Mesenchymal stem cell (in vitro differentiated cells and primary cell): ENCODE measurements around the gene PLXND1.
A peak's percentile ranks its signal among the peaks of the same experiment; 100 is the strongest.

Source experiments
- DNase-seq: peaks from one replicate; pipeline ENCODE4 v3.0.0-alpha.2; 2013
- H2AFZ ChIP-seq: one replicate; pipeline ENCODE4 v1.6.1; 2013; ENCODE audit warnings: low read depth, mild to moderate bottlenecking, control low read depth, inconsistent platforms, low read length, moderate library complexity
- H2AK5ac ChIP-seq: 2 replicates; pipeline ENCODE4 v1.6.1; 2013; ENCODE audit warnings: low read length, moderate library complexity, mild to moderate bottlenecking, inconsistent platforms; ENCODE audit not compliant: severe bottlenecking
- H2BK120ac ChIP-seq: one replicate; pipeline ENCODE4 v1.6.1; 2013; ENCODE audit warnings: low read depth, mild to moderate bottlenecking, inconsistent platforms, low read length, moderate library complexity
- H2BK12ac ChIP-seq, 2 experiments: one replicate each; pipeline ENCODE4 v1.6.1; 2013; ENCODE audit warnings: inconsistent platforms in 2 of 2, low read length in 2 of 2, mild to moderate bottlenecking in 2 of 2, moderate library complexity in 2 of 2, control low read depth in 1 of 2
- H2BK15ac ChIP-seq: one replicate; pipeline ENCODE4 v1.6.1; 2013; ENCODE audit warnings: mild to moderate bottlenecking, low read depth, inconsistent platforms; ENCODE audit not compliant: poor library complexity, severe bottlenecking
- H2BK5ac ChIP-seq: 2 replicates; pipeline ENCODE4 v1.6.1; 2013; ENCODE audit warnings: low read depth, mild to moderate bottlenecking, low read length, control low read depth, inconsistent platforms; ENCODE audit not compliant: poor library complexity, severe bottlenecking
- H3K14ac ChIP-seq, 2 experiments: one replicate each; pipeline ENCODE4 v1.6.1; 2013; ENCODE audit warnings: inconsistent platforms in 2 of 2, low read length in 2 of 2, control low read depth in 1 of 2, mild to moderate bottlenecking in 1 of 2, moderate library complexity in 1 of 2
- H3K18ac ChIP-seq, 2 experiments: one replicate each; pipeline ENCODE4 v1.6.1; 2013; ENCODE audit warnings: inconsistent platforms in 2 of 2, low read length in 2 of 2, control low read depth in 1 of 2, low read depth in 1 of 2, mild to moderate bottlenecking in 1 of 2
- H3K23ac ChIP-seq, 2 experiments: one replicate each; pipeline ENCODE4 v1.6.1; 2013; ENCODE audit warnings: inconsistent platforms in 2 of 2, low read length in 2 of 2, mild to moderate bottlenecking in 2 of 2, moderate library complexity in 2 of 2, control low read depth in 1 of 2
- H3K27ac ChIP-seq: 2 replicates; pipeline ENCODE4 v1.5.1; 2013; ENCODE audit warnings: mild to moderate bottlenecking, moderate library complexity, low read length, control low read depth, inconsistent platforms; ENCODE audit not compliant: poor library complexity, severe bottlenecking
- H3K27me3 ChIP-seq, 2 experiments: 2 replicates each; pipeline versions ENCODE4 v1.6.1 to v1.7.0; 2013; ENCODE audit warnings: low read length in 2 of 2, mild to moderate bottlenecking in 2 of 2, moderate library complexity in 2 of 2, control low read depth in 1 of 2, inconsistent platforms in 1 of 2; ENCODE audit not compliant: control insufficient read depth in 1 of 2, insufficient read depth in 1 of 2
- H3K36me3 ChIP-seq, 2 experiments: 2 replicates each; pipeline versions ENCODE4 v1.6.1 to v1.7.0; 2013; ENCODE audit warnings: low read length in 2 of 2, control low read depth in 1 of 2, inconsistent platforms in 1 of 2, low read depth in 1 of 2, mild to moderate bottlenecking in 1 of 2; ENCODE audit not compliant: insufficient read depth in 2 of 2, control insufficient read depth in 1 of 2
- H3K4ac ChIP-seq, 2 experiments: one replicate each; pipeline ENCODE4 v1.6.1; 2013; ENCODE audit warnings: inconsistent platforms in 2 of 2, low read length in 2 of 2, mild to moderate bottlenecking in 2 of 2, moderate library complexity in 2 of 2, control low read depth in 1 of 2, low read depth in 1 of 2
- H3K4me1 ChIP-seq: 2 replicates; pipeline ENCODE4 v1.6.1; 2013; ENCODE audit warnings: low read depth, low read length, control low read depth; ENCODE audit not compliant: control insufficient read depth, insufficient read depth
- H3K4me2 ChIP-seq: 2 replicates; pipeline ENCODE4 v1.6.1; 2013; ENCODE audit warnings: low read length, mild to moderate bottlenecking, inconsistent platforms; ENCODE audit not compliant: poor library complexity, severe bottlenecking
- H3K4me3 ChIP-seq, 2 experiments: 2 replicates each; pipeline versions ENCODE4 v1.5.1 to v1.7.0; 2013; ENCODE audit warnings: low read length in 2 of 2, mild to moderate bottlenecking in 2 of 2, control low read depth in 1 of 2, low read depth in 1 of 2; ENCODE audit not compliant: insufficient read depth in 1 of 2
- H3K79me1 ChIP-seq: replicated peaks from 2 replicates; pipeline ENCODE4 v1.6.1; 2013; ENCODE audit warnings: mild to moderate bottlenecking, control low read depth, low read length, inconsistent platforms; ENCODE audit not compliant: poor library complexity, severe bottlenecking
- H3K9ac ChIP-seq: 2 replicates; pipeline ENCODE4 v1.7.0; 2013; ENCODE audit warnings: mild to moderate bottlenecking, low read length, moderate library complexity
- H3K9me3 ChIP-seq: 2 replicates; pipeline ENCODE4 v1.7.0; 2013; ENCODE audit warnings: mild to moderate bottlenecking, low read length; ENCODE audit not compliant: control insufficient read depth
- H4K8ac ChIP-seq: one replicate; pipeline ENCODE4 v1.6.1; 2013; ENCODE audit warnings: inconsistent platforms, mild to moderate bottlenecking, low read length, moderate library complexity
- H4K91ac ChIP-seq: one replicate; pipeline ENCODE4 v1.6.1; 2013; ENCODE audit warnings: mild to moderate bottlenecking, low read length, inconsistent platforms
- WGBS: methylation state at CpG from one replicate; pipeline ENCODE4 v1.1.7; 2013; ENCODE audit warnings: mixed read lengths; 5-methylcytosine and 5-hydroxymethylcytosine counted together

PLXND1 gene

GRCh38 chr3:129628169-129628522 lies 21.7 kb upstream of the PLXND1 start:
- Histone ChIP-seq H3K9me3 (no peaks in the 10 kb centered on the region), H3K18ac (peak overlapping the region in 1 of 2 experiments; percentile 55), H3K4ac (peak overlapping the region in 1 of 2 experiments; percentile 12), H3K4me2 (peak overlapping the region; percentile 70), H3K4me3 (peak overlapping the region in 1 of 2 experiments; percentile 72), H3K79me1 (no peaks in the 10 kb centered on the region), H2BK12ac (no peak overlapping the region), H2AFZ (no peak overlapping the region), H3K14ac (no peak overlapping the region), H3K9ac (peak overlapping the region; percentile 89), H3K27me3 (no peaks in the 10 kb centered on the region), H3K4me1 (peaks cover 35% of the 10 kb centered on the region), H3K23ac (no peak overlapping the region), H4K8ac (peak overlapping the region; percentile 78), H3K36me3 (no peaks in the 10 kb centered on the region), H2BK5ac (no peak overlapping the region), H2BK120ac (no peak overlapping the region), H4K91ac (no peak overlapping the region), H2AK5ac (no peak overlapping the region), H2BK15ac (no peak overlapping the region), H3K27ac (peak overlapping the region; percentile 77)
- WGBS: 10% methylated on average over 6 of the region's 9 CpGs
- no peak for DNase-seq

- H2BK120ac ChIP-seq: peak overlapping the region; percentile 86
- no peaks in the 10 kb centered on the region for H3K9me3 ChIP-seq
- H2BK12ac ChIP-seq: peak overlapping the region; percentile 6 to 95
- no peak overlapping the region for H3K14ac ChIP-seq
- peak overlapping the region; percentile 81 for H3K27ac ChIP-seq
- H2AFZ ChIP-seq: peak overlapping the region; percentile 8
- peak overlapping the region; percentile 52 to 72 for H3K4me3 ChIP-seq
- no peaks in the 10 kb centered on the region for H3K79me1 ChIP-seq
- peak overlapping the region; percentile 94 for H2BK5ac ChIP-seq
- H4K91ac ChIP-seq: peak overlapping the region; percentile 96
- no peak overlapping the region for H2AK5ac ChIP-seq
- peak overlapping the region; percentile 91 for H4K8ac ChIP-seq
- DNase-seq: peak; percentile 90
- H3K4me1 ChIP-seq: peaks cover 41% of the 10 kb centered on the region
- H3K4me2 ChIP-seq: peak overlapping the region; percentile 84
- H3K36me3 ChIP-seq: no peaks in the 10 kb centered on the region
- WGBS: 2% methylated on average over 38 of the region's 38 CpGs
- no peaks in the 10 kb centered on the region for H3K27me3 ChIP-seq
- peak overlapping the region; percentile 82 for H2BK15ac ChIP-seq
- H3K4ac ChIP-seq: peak overlapping the region; percentile 75 to 98
- H3K18ac ChIP-seq: peak overlapping the region; percentile 91 to 99
- H3K23ac ChIP-seq: peak overlapping the region in 1 of 2 experiments; percentile 84
- H3K9ac ChIP-seq: peak overlapping the region; percentile 89
These were observed 21.1 kb upstream of the PLXND1 start for GRCh38 chr3:129627350-129628168.

DNA sequence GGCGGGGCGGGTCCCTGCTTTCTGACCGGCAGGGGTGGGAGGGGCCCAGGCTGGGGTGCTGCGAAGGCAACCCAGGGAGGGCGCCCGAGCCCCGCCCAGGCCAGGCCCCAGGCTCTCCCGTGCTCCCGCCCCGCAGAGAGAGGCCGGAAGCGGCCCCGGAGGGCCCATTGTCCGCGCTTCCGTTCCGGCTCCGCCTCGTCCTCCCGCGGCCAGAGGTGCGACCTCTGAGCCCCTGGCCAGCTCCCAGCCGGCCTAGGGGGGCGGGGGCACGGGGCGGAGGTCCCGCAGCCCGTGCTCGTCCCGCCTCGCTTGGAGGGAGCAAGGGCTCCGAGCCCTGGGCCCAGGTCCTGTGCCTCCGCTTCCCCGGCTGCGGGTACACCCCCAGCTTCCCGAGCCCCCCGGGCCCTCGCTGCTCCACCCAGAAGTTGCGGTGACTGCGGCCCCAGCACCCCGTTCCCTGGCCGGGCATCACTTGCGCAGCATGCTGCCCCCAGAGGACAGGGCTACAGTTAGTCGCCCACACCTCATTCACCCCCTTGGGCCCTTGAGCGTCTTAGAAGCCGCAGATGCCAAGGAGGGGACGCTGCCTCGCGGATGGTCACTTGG lies 20.4 kb upstream of the PLXND1 start:
- peak overlapping the region; percentile 6 to 95 for H2BK12ac ChIP-seq
- DNase-seq: peak; percentile 80
- H4K8ac ChIP-seq: peak overlapping the region; percentile 82
- H2BK120ac ChIP-seq: peak overlapping the region; percentile 86
- peak overlapping the region in 1 of 2 experiments; percentile 84 for H3K23ac ChIP-seq
- peak overlapping the region; percentile 96 for H3K27ac ChIP-seq
- peak overlapping the region; percentile 94 for H2BK5ac ChIP-seq
- H3K27me3 ChIP-seq: no peaks in the 10 kb centered on the region
- peak overlapping the region; percentile 80 for H2AFZ ChIP-seq
- WGBS: under 1% methylated on average over 49 of the region's 49 CpGs
- peak overlapping the region; percentile 38 for H2AK5ac ChIP-seq
- H3K14ac ChIP-seq: peak overlapping the region in 1 of 2 experiments; percentile 94
- H3K79me1 ChIP-seq: no peaks in the 10 kb centered on the region
- H3K4me1 ChIP-seq: peaks cover 47% of the 10 kb centered on the region
- H3K18ac ChIP-seq: peak overlapping the region; percentile 91 to 99
- H3K4me3 ChIP-seq: peak overlapping the region; percentile 52 to 72
- no peaks in the 10 kb centered on the region for H3K9me3 ChIP-seq
- H3K4me2 ChIP-seq: peak overlapping the region; percentile 84
- peak overlapping the region; percentile 96 for H4K91ac ChIP-seq
- H3K9ac ChIP-seq: peak overlapping the region; percentile 89
- peak overlapping the region; percentile 75 to 98 for H3K4ac ChIP-seq
- no peaks in the 10 kb centered on the region for H3K36me3 ChIP-seq
- H2BK15ac ChIP-seq: peak overlapping the region; percentile 82
